ENCODE results near the gene EEF1E1. TPM values are rescaled to one million over a fixed set of nuclear protein-coding genes. Genes with fewer than 3 reads are reported as not detected.

The EEF1E1 gene
- 101 and 113 TPM in 2 replicates for total RNA-seq

GRCh38 chr6:8102122-8102958, at the start of gene EEF1E1:
Gene EEF1E1, minus strand, starts transcription at chr6:8102548. Its CDS starts 27 bp downstream, at chr6:8102521.

GRCh38 chr6:8063761-8064637, 38.3 kb downstream of the EEF1E1 start, which contains the start of gene BLOC1S5:
Gene BLOC1S5, minus strand, starts transcription at chr6:8064389. Its CDS starts 13 bp downstream, at chr6:8064376.

Other genes with a start within 250 kb of the EEF1E1 start
- gene TXNDC5, start 191.8 kb downstream of the EEF1E1 start, total RNA-seq: 1,914 and 1,990 TPM in 2 replicates
- 23.7 and 40.4 TPM in 2 replicates for gene BLOC1S5, start 38.2 kb downstream of the EEF1E1 start, total RNA-seq